Measurements from ENCODE around the gene GNAS-AS1.
"Not testable (repeated sequence)": the region's sequence is repeated elsewhere in the genome, so short reads cannot be mapped to it uniquely, and the experiment has no call there.

The GNAS-AS1 gene

GRCh38 chr20:58840816-58841538 lies 9.7 kb downstream of the GNAS-AS1 start:
- Histone ChIP-seq H3K36me3 (ENCODE audit: insufficient read depth, low read length) (no peaks in the 10 kb centered on the region), H3K27me3 (ENCODE audit: control insufficient read depth, insufficient read depth, low read length) (peaks cover 60% of the 10 kb centered on the region), H3K4me2 (ENCODE audit: low read length) (no peak overlapping the region), H3K4me1 (ENCODE audit: control insufficient read depth, insufficient read depth, low read length) (no peaks in the 10 kb centered on the region), H3K9ac (ENCODE audit: low read depth, low read length) (no peak overlapping the region), H3K9me3 (replicated peaks; ENCODE audit: low read length) (no peaks in the 10 kb centered on the region), H3K4me3 (ENCODE audit: low read length) (no peak overlapping the region)

- H3K27me3 ChIP-seq (ENCODE audit: control insufficient read depth, insufficient read depth, low read length): peaks cover 65% of the 10 kb centered on the region
- no peak overlapping the region for H3K9ac ChIP-seq (ENCODE audit: low read depth, low read length)
- H3K4me3 ChIP-seq (ENCODE audit: low read length): no peak overlapping the region
- peak overlapping the region; percentile 50 for H3K4me2 ChIP-seq (ENCODE audit: low read length)
- H3K4me1 ChIP-seq (ENCODE audit: control insufficient read depth, insufficient read depth, low read length): no peaks in the 10 kb centered on the region
- no peaks in the 10 kb centered on the region for H3K36me3 ChIP-seq (ENCODE audit: insufficient read depth, low read length)
- H3K9me3 ChIP-seq (replicated peaks; ENCODE audit: low read length): no peaks in the 10 kb centered on the region
Observed at GRCh38 chr20:58839991-58840747, 10.5 kb downstream of the GNAS-AS1 start.

GRCh38 chr20:58839474-58839874 lies 11.2 kb downstream of the GNAS-AS1 start:
- peak overlapping the region; percentile 50 for H3K4me2 ChIP-seq (ENCODE audit: low read length)
- no peaks in the 10 kb centered on the region for H3K9me3 ChIP-seq (replicated peaks; ENCODE audit: low read length)
- H3K4me3 ChIP-seq (ENCODE audit: low read length): no peak overlapping the region
- H3K27me3 ChIP-seq (ENCODE audit: control insufficient read depth, insufficient read depth, low read length): peaks cover 62% of the 10 kb centered on the region
- no peak overlapping the region for H3K9ac ChIP-seq (ENCODE audit: low read depth, low read length)
- no peaks in the 10 kb centered on the region for H3K36me3 ChIP-seq (ENCODE audit: insufficient read depth, low read length)
- H3K4me1 ChIP-seq (ENCODE audit: control insufficient read depth, insufficient read depth, low read length): no peaks in the 10 kb centered on the region

GRCh38 chr20:58838174-58838573 lies 12.5 kb downstream of the GNAS-AS1 start:
- H3K9me3 ChIP-seq (replicated peaks; ENCODE audit: low read length): no peaks in the 10 kb centered on the region
- peaks cover 61% of the 10 kb centered on the region for H3K27me3 ChIP-seq (ENCODE audit: control insufficient read depth, insufficient read depth, low read length)
- no peaks in the 10 kb centered on the region for H3K36me3 ChIP-seq (ENCODE audit: insufficient read depth, low read length)
- no peak overlapping the region for H3K4me3 ChIP-seq (ENCODE audit: low read length)
- no peak overlapping the region for H3K4me2 ChIP-seq (ENCODE audit: low read length)
- H3K4me1 ChIP-seq (ENCODE audit: control insufficient read depth, insufficient read depth, low read length): no peaks in the 10 kb centered on the region
- H3K9ac ChIP-seq (ENCODE audit: low read depth, low read length): no peak overlapping the region

GRCh38 chr20:58837717-58838116 lies 13.0 kb downstream of the GNAS-AS1 start:
- H3K9ac ChIP-seq (ENCODE audit: low read depth, low read length): no peak overlapping the region
- H3K9me3 ChIP-seq (replicated peaks; ENCODE audit: low read length): no peaks in the 10 kb centered on the region
- H3K4me3 ChIP-seq (ENCODE audit: low read length): no peak overlapping the region
- H3K4me2 ChIP-seq (ENCODE audit: low read length): no peak overlapping the region
- no peaks in the 10 kb centered on the region for H3K36me3 ChIP-seq (ENCODE audit: insufficient read depth, low read length)
- H3K4me1 ChIP-seq (ENCODE audit: control insufficient read depth, insufficient read depth, low read length): no peaks in the 10 kb centered on the region
- H3K27me3 ChIP-seq (ENCODE audit: control insufficient read depth, insufficient read depth, low read length): peaks cover 57% of the 10 kb centered on the region

GRCh38 chr20:58836616-58837204 lies 14.0 kb downstream of the GNAS-AS1 start:
- Histone ChIP-seq H3K9ac (ENCODE audit: low read depth, low read length) (no peak overlapping the region), H3K36me3 (ENCODE audit: insufficient read depth, low read length) (no peaks in the 10 kb centered on the region), H3K27me3 (ENCODE audit: control insufficient read depth, insufficient read depth, low read length) (peaks cover 50% of the 10 kb centered on the region), H3K9me3 (replicated peaks; ENCODE audit: low read length) (no peaks in the 10 kb centered on the region), H3K4me1 (ENCODE audit: control insufficient read depth, insufficient read depth, low read length) (no peaks in the 10 kb centered on the region), H3K4me2 (ENCODE audit: low read length) (no peak overlapping the region), H3K4me3 (ENCODE audit: low read length) (no peak overlapping the region)

GRCh38 chr20:58835231-58835630 lies 15.5 kb downstream of the GNAS-AS1 start:
- H3K9ac ChIP-seq (ENCODE audit: low read depth, low read length): no peak overlapping the region
- no peaks in the 10 kb centered on the region for H3K9me3 ChIP-seq (replicated peaks; ENCODE audit: low read length)

GRCh38 chr20:58833921-58834320 lies 16.8 kb downstream of the GNAS-AS1 start:
- Histone ChIP-seq H3K4me3 (ENCODE audit: low read length) (no peak overlapping the region), H3K36me3 (ENCODE audit: insufficient read depth, low read length) (no peaks in the 10 kb centered on the region), H3K4me1 (ENCODE audit: control insufficient read depth, insufficient read depth, low read length) (no peaks in the 10 kb centered on the region), H3K4me2 (ENCODE audit: low read length) (no peak overlapping the region), H3K9ac (ENCODE audit: low read depth, low read length) (no peak overlapping the region), H3K9me3 (replicated peaks; ENCODE audit: low read length) (no peaks in the 10 kb centered on the region), H3K27me3 (ENCODE audit: control insufficient read depth, insufficient read depth, low read length) (peaks cover 37% of the 10 kb centered on the region)

More at GRCh38 chr20:58835231-58835630, 15.5 kb downstream of the GNAS-AS1 start:
- peaks cover 43% of the 10 kb centered on the region for H3K27me3 ChIP-seq (ENCODE audit: control insufficient read depth, insufficient read depth, low read length)
- no peak overlapping the region for H3K4me3 ChIP-seq (ENCODE audit: low read length)
- H3K4me2 ChIP-seq (ENCODE audit: low read length): no peak overlapping the region
- no peaks in the 10 kb centered on the region for H3K4me1 ChIP-seq (ENCODE audit: control insufficient read depth, insufficient read depth, low read length)
- no peaks in the 10 kb centered on the region for H3K36me3 ChIP-seq (ENCODE audit: insufficient read depth, low read length)

GRCh38 chr20:58832457-58832856 lies 18.2 kb downstream of the GNAS-AS1 start:
- peaks cover 36% of the 10 kb centered on the region for H3K27me3 ChIP-seq (ENCODE audit: control insufficient read depth, insufficient read depth, low read length)

GRCh38 chr20:58829531-58829941 lies 21.2 kb downstream of the GNAS-AS1 start:
- Histone ChIP-seq H3K27me3 (ENCODE audit: control insufficient read depth, insufficient read depth, low read length) (peaks cover 20% of the 10 kb centered on the region), H3K36me3 (ENCODE audit: insufficient read depth, low read length) (no peaks in the 10 kb centered on the region), H3K9me3 (replicated peaks; ENCODE audit: low read length) (no peaks in the 10 kb centered on the region), H3K4me2 (ENCODE audit: low read length) (no peak overlapping the region), H3K9ac (ENCODE audit: low read depth, low read length) (no peak overlapping the region), H3K4me1 (ENCODE audit: control insufficient read depth, insufficient read depth, low read length) (no peaks in the 10 kb centered on the region), H3K4me3 (ENCODE audit: low read length) (no peak overlapping the region)

More at GRCh38 chr20:58832457-58832856, 18.2 kb downstream of the GNAS-AS1 start:
- H3K4me1 ChIP-seq (ENCODE audit: control insufficient read depth, insufficient read depth, low read length): no peaks in the 10 kb centered on the region
- no peak overlapping the region for H3K4me3 ChIP-seq (ENCODE audit: low read length)
- H3K9ac ChIP-seq (ENCODE audit: low read depth, low read length): no peak overlapping the region
- no peaks in the 10 kb centered on the region for H3K36me3 ChIP-seq (ENCODE audit: insufficient read depth, low read length)
- no peak overlapping the region for H3K4me2 ChIP-seq (ENCODE audit: low read length)
- no peaks in the 10 kb centered on the region for H3K9me3 ChIP-seq (replicated peaks; ENCODE audit: low read length)

GRCh38 chr20:58828804-58829203 lies 21.9 kb downstream of the GNAS-AS1 start:
- peaks cover 20% of the 10 kb centered on the region for H3K27me3 ChIP-seq (ENCODE audit: control insufficient read depth, insufficient read depth, low read length)
- not testable (repeated sequence) for H3K4me3 ChIP-seq (ENCODE audit: low read length); H3K36me3 ChIP-seq (ENCODE audit: insufficient read depth, low read length); H3K4me1 ChIP-seq (ENCODE audit: control insufficient read depth, insufficient read depth, low read length); H3K9ac ChIP-seq (ENCODE audit: low read depth, low read length); H3K9me3 ChIP-seq (replicated peaks; ENCODE audit: low read length); H3K4me2 ChIP-seq (ENCODE audit: low read length)

Measured in skeletal muscle satellite cell (primary cell).